Activated T-helper 1 cell treated with anti-CD3 and anti-CD28 coated beads, Interleukin-12 subunit alpha, Interleukin-12 subunit beta, Interleukin-2, Interleukin-4 antibody, amounts not matched to agents 30 ng/mL and 10 ng/mL and 1 ng/mL, durations not matched to agents 14 hours and 24 hours and 36 hours (primary cell): ENCODE results near the gene DPYSL5. TPM values are rescaled to one million over a fixed set of nuclear protein-coding genes. Genes with fewer than 3 reads are reported as not detected.

Experiments
- DNase-seq: peaks from one replicate; pipeline ENCODE4 v3.0.0; 2021; ENCODE audit warnings: low spot score
- H3K27ac Mint-ChIP-seq: one replicate; pipeline ENCODE4 v1.8.0; 2021; ENCODE audit warnings: mild to moderate bottlenecking, mixed read lengths
- H3K27me3 Mint-ChIP-seq: one replicate; pipeline ENCODE4 v1.8.0; 2022; ENCODE audit warnings: mild to moderate bottlenecking, moderate library complexity, mixed read lengths; ENCODE audit not compliant: insufficient read depth
- H3K36me3 Mint-ChIP-seq: one replicate; pipeline ENCODE4 v1.8.0; 2021; ENCODE audit warnings: low read depth, mixed read lengths
- H3K4me1 Mint-ChIP-seq: one replicate; pipeline ENCODE4 v1.8.0; 2021; ENCODE audit warnings: low read depth, mixed read lengths
- H3K4me3 Mint-ChIP-seq: one replicate; pipeline ENCODE4 v1.8.0; 2021; ENCODE audit warnings: mild to moderate bottlenecking, moderate library complexity, mixed read lengths
- H3K9me3 Mint-ChIP-seq: one replicate; pipeline ENCODE4 v1.8.0; 2021; ENCODE audit warnings: mixed read lengths
- intact Hi-C: fragments of 100-400 bp; cut with micrococcal nuclease; formaldehyde crosslinking; loops from one replicate; pipeline ENCODE4 v1.15.1; 2024
- total RNA-seq: library from RNA; stranded (reverse); gene quantifications from 2 replicates; pipeline ENCODE4 v1.2.3, GENCODE V29; 2022

Gene DPYSL5
- total RNA-seq, 1 donor from 2014 or later = 0.23 TPM

DNA sequence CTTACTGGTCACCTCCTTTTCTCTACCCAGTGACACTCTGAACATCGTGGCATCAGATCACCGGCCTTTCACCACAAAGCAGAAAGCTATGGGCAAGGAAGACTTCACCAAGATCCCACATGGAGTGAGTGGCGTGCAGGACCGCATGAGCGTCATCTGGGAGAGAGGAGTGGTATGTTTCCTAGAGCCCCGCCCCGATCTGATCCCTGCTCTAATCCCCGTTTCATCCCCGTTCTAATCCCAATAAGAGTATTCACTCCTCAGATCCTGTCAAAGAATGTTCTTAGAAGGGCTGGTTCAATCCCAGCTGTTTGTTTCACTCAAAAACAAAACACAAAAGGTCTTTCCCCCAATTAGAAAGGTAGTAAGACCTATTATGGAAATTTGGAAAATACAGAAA, 92.1 kb downstream of the DPYSL5 start:
- DNase-seq = no peak
- Mint-ChIP-seq H3K27ac (no peak overlapping the region), H3K9me3 (no peaks in the 10 kb centered on the region), H3K4me1 (peaks cover 4% of the 10 kb centered on the region), H3K36me3 (no peaks in the 10 kb centered on the region), H3K27me3 (peaks cover 6% of the 10 kb centered on the region), H3K4me3 (no peak overlapping the region)
- intact Hi-C loops = no loop called here

DNA sequence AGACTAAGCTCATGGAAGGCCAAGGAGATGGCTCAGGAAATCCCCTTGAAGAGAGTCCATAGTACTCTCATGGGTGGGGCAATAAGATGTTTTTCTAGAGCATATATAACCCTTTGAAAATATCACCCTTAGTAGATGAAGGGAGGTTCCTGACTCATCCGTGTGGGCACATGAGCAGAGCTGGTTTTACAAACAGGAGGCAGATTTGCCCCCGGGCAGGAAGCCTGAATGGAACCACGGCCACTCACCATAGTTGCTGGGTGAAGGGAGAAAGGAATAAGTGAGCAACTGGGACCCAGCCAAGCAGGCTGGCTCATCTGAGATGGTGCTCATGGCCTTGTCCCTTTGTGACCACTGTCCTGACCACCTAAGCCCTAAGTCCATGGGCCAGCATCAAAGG, 93.6 kb downstream of the DPYSL5 start:
- Mint-ChIP-seq H3K27ac (no peak overlapping the region), H3K27me3 (peaks cover 6% of the 10 kb centered on the region), H3K4me3 (no peak overlapping the region), H3K36me3 (no peaks in the 10 kb centered on the region), H3K9me3 (no peaks in the 10 kb centered on the region), H3K4me1 (peaks cover 4% of the 10 kb centered on the region)
- intact Hi-C loops = no loop called here
- DNase-seq = no peak

GRCh38 chr2:26942543-26943295, 94.8 kb downstream of the DPYSL5 start:
- Mint-ChIP-seq H3K27me3 (peaks cover 6% of the 10 kb centered on the region), H3K27ac (no peak overlapping the region), H3K4me1 (peaks cover 4% of the 10 kb centered on the region), H3K4me3 (no peak overlapping the region), H3K9me3 (no peaks in the 10 kb centered on the region), H3K36me3 (no peaks in the 10 kb centered on the region)
- intact Hi-C loops = loop anchor here (1.0 kb wide), 1 partner anchor 96 kb away; no protein-coding TSS in a partner anchor
- peak; percentile 43 for DNase-seq

DNA sequence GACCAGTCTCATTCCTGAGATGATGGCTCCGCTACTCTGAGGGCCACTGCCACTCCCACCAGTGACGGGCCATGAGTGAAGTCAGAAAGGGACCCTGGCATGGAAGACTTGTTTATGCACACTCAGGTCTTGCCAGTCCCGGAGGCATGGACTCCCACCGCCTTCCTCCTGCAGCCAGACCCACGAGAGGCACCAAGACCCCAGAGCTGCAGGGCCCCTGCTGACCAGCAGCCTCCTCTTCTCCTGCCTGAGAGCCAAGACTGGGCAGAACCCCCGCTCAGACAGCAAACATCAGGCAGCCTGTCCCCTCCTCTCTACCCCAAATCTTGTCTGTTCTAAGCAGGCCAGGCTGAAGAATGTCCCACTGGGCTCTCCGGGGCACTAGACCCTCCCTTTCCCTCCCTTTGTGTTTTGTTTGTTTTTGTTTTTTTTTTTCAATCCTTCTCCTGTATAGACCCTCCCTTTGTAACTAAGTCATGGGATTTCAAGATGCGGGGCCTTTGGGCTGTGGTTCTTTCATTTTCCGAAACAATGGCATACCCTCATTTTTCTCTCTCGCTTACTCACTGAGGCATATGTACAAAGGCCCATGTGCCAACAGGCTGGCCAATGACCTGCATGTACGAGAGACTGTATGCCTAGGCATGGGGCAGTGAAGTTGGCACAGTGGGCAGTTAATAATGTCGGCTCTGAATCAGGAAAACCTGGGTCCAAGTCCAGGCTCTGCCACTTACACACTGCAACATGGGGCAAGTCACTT, 98.2 kb downstream of the DPYSL5 start:
- Mint-ChIP-seq H3K27ac (no peak overlapping the region), H3K36me3 (no peaks in the 10 kb centered on the region), H3K4me3 (no peak overlapping the region), H3K4me1 (peaks cover 4% of the 10 kb centered on the region), H3K9me3 (no peaks in the 10 kb centered on the region), H3K27me3 (peaks cover 2% of the 10 kb centered on the region)
- intact Hi-C loops = no loop called here
- no peak for DNase-seq

DNA sequence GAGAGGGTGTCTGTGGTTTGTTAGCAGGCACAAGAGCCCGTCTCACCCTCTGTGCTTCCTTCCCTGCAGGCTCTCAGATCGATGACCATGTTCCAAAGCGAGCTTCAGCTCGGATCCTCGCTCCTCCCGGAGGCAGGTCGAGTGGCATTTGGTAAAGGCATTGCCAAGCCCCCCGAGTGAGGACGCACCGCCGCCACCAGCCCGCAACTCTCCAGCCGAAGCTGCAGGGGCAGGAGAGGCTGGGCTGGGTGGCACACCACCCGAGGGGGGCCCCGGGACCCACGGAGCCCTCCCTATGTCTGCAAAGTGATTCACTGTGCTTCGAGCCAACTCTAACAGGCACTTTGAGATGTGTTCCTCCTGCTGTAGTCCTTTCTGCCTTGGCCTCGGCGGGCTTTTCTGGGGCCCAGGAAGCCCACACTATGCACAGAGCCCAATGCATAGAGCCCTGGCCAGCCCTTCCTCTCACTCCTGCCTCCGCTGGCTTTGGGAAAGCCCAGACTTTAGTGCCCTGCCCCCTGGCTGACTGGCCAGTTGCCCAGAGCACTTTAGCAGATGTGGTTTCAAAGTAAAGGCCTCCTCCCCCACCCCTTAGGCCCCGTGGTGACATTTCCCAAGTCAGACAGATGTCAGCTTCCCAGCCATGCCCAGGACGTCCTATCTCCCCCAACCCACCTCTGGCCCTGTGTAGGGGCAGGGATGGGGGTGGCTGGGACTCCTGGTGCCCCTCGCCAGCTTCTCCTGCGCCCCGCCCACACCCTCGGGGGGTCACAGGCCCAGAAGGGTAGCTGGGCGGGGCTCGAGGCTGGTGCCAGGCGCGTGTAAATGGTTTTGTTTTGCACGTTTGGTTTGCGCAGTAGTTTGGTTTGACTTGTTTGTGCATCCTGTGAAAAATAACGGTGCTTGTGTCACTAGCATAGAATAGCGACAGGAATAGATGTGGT, 99.2 kb downstream of the DPYSL5 start:
- Mint-ChIP-seq H3K4me3 (no peak overlapping the region), H3K27me3 (peaks cover 1% of the 10 kb centered on the region), H3K4me1 (peaks cover 4% of the 10 kb centered on the region), H3K9me3 (no peaks in the 10 kb centered on the region), H3K36me3 (no peaks in the 10 kb centered on the region), H3K27ac (no peak overlapping the region)
- DNase-seq = no peak
- intact Hi-C loops = no loop called here

DNA sequence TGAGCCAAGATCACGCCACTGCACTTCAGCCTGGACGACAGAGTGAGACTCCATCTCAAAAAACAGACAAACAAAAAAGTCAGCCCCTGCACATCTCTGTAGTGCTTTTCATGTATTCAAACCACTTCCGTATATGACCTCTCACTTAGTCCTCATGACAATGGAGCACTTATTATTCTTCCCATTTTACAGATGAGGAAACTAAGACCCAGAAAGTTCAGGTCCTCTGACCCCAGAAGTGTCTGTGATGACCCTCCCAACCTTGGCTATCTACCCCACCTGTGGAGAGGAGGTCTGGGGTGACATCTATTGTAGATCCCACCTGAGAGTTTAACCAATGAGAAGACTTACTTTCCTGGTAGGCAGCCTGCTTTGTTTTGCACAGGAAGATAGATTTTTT, 100.9 kb downstream of the DPYSL5 start:
- Mint-ChIP-seq H3K27ac (no peak overlapping the region), H3K36me3 (no peaks in the 10 kb centered on the region), H3K27me3 (peaks cover 7% of the 10 kb centered on the region), H3K4me3 (no peak overlapping the region), H3K9me3 (no peaks in the 10 kb centered on the region), H3K4me1 (no peaks in the 10 kb centered on the region)
- intact Hi-C loops = no loop called here
- no peak for DNase-seq

GRCh38 chr2:26950246-26950645, 102.3 kb downstream of the DPYSL5 start:
- Mint-ChIP-seq H3K36me3 (no peaks in the 10 kb centered on the region), H3K27me3 (peaks cover 9% of the 10 kb centered on the region), H3K9me3 (no peaks in the 10 kb centered on the region), H3K27ac (no peak overlapping the region), H3K4me1 (no peaks in the 10 kb centered on the region), H3K4me3 (no peak overlapping the region)
- intact Hi-C loops = no loop called here
- DNase-seq = no peak

- intact Hi-C loops = no loop called here
- DNase-seq = no peak
- Mint-ChIP-seq H3K4me3 (no peak overlapping the region), H3K36me3 (no peaks in the 10 kb centered on the region), H3K4me1 (no peaks in the 10 kb centered on the region), H3K9me3 (no peaks in the 10 kb centered on the region), H3K27ac (no peak overlapping the region), H3K27me3 (peaks cover 17% of the 10 kb centered on the region)
Observed at GRCh38 chr2:26951236-26951635, 103.3 kb downstream of the DPYSL5 start.

- Mint-ChIP-seq H3K36me3 (no peaks in the 10 kb centered on the region), H3K4me1 (no peaks in the 10 kb centered on the region), H3K9me3 (no peaks in the 10 kb centered on the region), H3K27ac (no peak overlapping the region), H3K4me3 (no peak overlapping the region), H3K27me3 (peaks cover 24% of the 10 kb centered on the region)
- no peak for DNase-seq
- intact Hi-C loops = no loop called here
Observed at GRCh38 chr2:26952374-26952773, 104.4 kb downstream of the DPYSL5 start.

DNA sequence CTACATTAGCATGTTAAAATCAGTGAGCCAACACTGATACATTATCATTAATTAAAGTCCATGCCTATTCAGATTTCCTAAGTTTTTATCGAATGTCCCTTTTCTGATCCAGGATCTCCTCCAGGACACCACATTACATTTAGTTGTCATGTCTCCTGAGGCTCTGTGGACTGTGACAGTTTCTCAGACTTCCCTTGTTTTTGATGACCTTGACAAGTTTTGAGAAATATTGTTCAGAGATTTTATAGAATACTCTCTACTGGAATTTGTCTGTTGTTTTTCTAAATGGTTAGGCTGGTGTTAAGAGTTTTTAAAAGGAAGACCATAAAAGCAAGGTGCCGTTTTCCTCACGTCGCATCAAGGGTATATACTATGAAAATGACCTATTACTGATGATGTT, 106.2 kb downstream of the DPYSL5 start:
- H3K36me3 Mint-ChIP-seq = no peaks in the 10 kb centered on the region
- DNase-seq = no peak
- no peaks in the 10 kb centered on the region for H3K4me1 Mint-ChIP-seq
- no peaks in the 10 kb centered on the region for H3K9me3 Mint-ChIP-seq
- no peak overlapping the region for H3K27ac Mint-ChIP-seq
- peaks cover 34% of the 10 kb centered on the region for H3K27me3 Mint-ChIP-seq
- no peak overlapping the region for H3K4me3 Mint-ChIP-seq
- intact Hi-C loops = no loop called here

DNA sequence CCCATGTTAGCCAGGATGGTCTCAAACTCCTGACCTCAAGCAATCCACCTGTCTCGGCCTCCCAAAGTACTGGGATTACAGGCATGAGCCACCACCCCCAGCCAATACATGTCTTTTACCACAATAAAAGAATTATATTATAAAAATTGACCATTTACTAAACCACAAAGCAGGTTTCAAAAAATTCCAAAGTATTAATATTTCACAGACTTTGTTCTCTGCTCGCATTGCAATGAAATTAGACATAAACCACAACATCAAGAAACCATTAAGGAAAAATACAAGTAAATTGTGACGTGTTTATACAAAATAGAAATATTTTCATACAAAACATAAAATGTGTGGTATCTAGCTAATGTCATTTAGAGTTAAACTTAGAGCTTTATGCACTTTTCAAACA, 109.1 kb downstream of the DPYSL5 start:
- peaks cover 36% of the 10 kb centered on the region for H3K27me3 Mint-ChIP-seq
- DNase-seq = no peak
- H3K9me3 Mint-ChIP-seq = no peaks in the 10 kb centered on the region
- intact Hi-C loops = no loop called here
- H3K4me1 Mint-ChIP-seq = no peaks in the 10 kb centered on the region
- H3K4me3 Mint-ChIP-seq = no peak overlapping the region
- no peak overlapping the region for H3K27ac Mint-ChIP-seq
- H3K36me3 Mint-ChIP-seq = no peaks in the 10 kb centered on the region

DNA sequence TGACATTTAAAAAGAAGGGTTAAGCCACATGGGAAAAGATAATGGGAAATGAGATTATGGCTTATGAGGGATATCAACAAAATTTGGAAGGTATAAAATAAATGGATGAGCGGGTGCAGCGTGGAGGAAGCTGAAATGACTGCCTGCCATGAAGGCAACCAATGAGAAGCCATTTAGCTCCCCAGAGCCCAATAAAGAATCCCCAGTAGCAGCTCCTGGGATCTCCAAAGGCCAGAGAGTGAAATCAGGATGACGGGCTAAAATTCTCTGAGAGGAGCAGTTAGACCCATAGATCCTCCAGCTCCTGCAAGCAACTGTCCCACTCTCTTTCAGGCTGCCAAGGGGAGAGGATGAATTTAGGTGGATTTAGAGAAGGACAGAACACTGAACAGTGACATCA, 109.6 kb downstream of the DPYSL5 start:
- H3K4me3 Mint-ChIP-seq = no peak overlapping the region
- H3K27me3 Mint-ChIP-seq = peaks cover 32% of the 10 kb centered on the region
- H3K9me3 Mint-ChIP-seq = no peaks in the 10 kb centered on the region
- no peaks in the 10 kb centered on the region for H3K4me1 Mint-ChIP-seq
- no peak overlapping the region for H3K27ac Mint-ChIP-seq
- no peak for DNase-seq
- no peaks in the 10 kb centered on the region for H3K36me3 Mint-ChIP-seq
- intact Hi-C loops = no loop called here

GRCh38 chr2:26959331-26959730, 111.4 kb downstream of the DPYSL5 start:
- DNase-seq = no peak
- Mint-ChIP-seq H3K27me3 (peaks cover 27% of the 10 kb centered on the region), H3K4me3 (no peak overlapping the region)

More at GRCh38 chr2:26959331-26959730, 111.4 kb downstream of the DPYSL5 start:
- intact Hi-C loops = no loop called here
- Mint-ChIP-seq H3K36me3 (no peaks in the 10 kb centered on the region), H3K9me3 (no peaks in the 10 kb centered on the region), H3K27ac (no peak overlapping the region), H3K4me1 (no peaks in the 10 kb centered on the region)
